Peyer's patch (tissue), 4 donors: ENCODE results near the gene IGSF9. TPM values are rescaled to one million over a fixed set of nuclear protein-coding genes. Genes with fewer than 3 reads are reported as not detected.

ENCODE experiments used
- DNase-seq, 3 donors: peaks; one replicate each; pipeline ENCODE4 v3.0.0-alpha.2; 2017 to 2019
- H3K27ac ChIP-seq, 4 donors: fragments of 200-600 bp; sonication (generic); one replicate each; pipeline ENCODE4 v1.5.1; 2016 to 2019
- H3K27me3 ChIP-seq, 2 donors: fragments of 200-600 bp; sonication (generic); one replicate each; pipeline ENCODE4 v1.5.1; 2019
- H3K36me3 ChIP-seq, 3 donors: fragments of 200-600 bp; sonication (generic); one replicate each; pipeline ENCODE4 v1.5.1; 2016 to 2019
- H3K4me1 ChIP-seq, 4 donors: fragments of 200-600 bp; sonication (generic); one replicate each; pipeline ENCODE4 v1.5.1; 2016 to 2019
- H3K4me3 ChIP-seq, 4 donors: fragments of 200-600 bp; sonication (generic); 1 replicate in 3 of 4; 2 replicates in 1 of 4; pipeline ENCODE4 v1.5.1; 2016 to 2019; ENCODE audit warnings: mild to moderate bottlenecking in 1 of 4
- H3K9me3 ChIP-seq, 4 donors: fragments of 200-600 bp; sonication (generic); one replicate each; pipeline ENCODE4 v1.5.1; 2016 to 2019; ENCODE audit warnings: mild to moderate bottlenecking in 1 of 4
- POLR2A ChIP-seq, 2 donors: fragments of 450-650 bp; IDR thresholded peaks; one replicate each; pipeline ENCODE4 v1.5.1; 2017; ENCODE audit warnings: antibody characterized with exemption in 2 of 2, mild to moderate bottlenecking in 2 of 2, moderate library complexity in 2 of 2
- total RNA-seq, 4 donors: library from RNA; depleted of rRNA; stranded (reverse); fragments of >200 nt; gene quantifications; one replicate each; pipeline ENCODE4 v1.1.0, GENCODE V29; 2016
- TF ChIP-seq, protein P1 (sequence below), 6 experiments: fragments of 450-650 bp in 4 of 6; fragments of 200-600 bp in 2 of 6; sonication (generic) in 1 of 6; IDR thresholded peaks; one replicate each; pipeline ENCODE4 v1.5.1; 2017 to 2019; ENCODE audit warnings: antibody characterized with exemption in 6 of 6, mild to moderate bottlenecking in 3 of 6, moderate library complexity in 1 of 6

IGSF9 gene
- total RNA-seq, 4 donors from 2014 or later: 5.8 to 169 (median 40.6) TPM

DNA sequence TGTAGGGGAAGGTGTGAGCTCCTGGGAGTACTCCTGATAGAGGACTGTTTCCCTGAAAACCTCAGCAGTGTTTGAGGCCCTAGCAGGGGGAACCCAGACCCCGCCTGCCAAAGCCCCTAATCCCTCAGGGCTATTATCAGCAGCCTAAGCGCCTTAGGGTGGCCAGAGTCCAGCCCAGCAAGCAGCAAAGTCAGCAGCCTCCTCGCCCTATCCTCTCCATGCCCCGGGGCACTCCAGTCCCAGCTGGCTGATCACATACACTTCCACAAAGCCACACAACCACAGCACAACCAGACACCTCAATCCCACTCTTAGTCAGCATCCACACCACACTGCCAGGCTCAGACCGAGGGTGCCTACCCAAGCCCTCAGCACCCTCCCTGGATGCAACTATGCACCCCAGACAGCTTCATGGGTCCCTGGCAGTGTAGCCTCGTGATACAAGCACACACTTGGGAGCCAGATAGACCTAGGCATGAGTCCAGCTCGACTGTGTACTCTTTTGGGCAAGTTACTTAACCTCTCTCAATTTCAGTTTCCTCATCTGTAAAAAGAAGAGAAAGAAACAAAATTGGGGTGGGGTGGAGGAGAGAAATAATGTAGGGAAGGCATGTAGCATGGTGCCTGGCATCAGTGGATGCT lies 7.1 kb downstream of the IGSF9 start:
- Histone ChIP-seq H3K4me1 (peaks cover 9 to 38% (median 9%) of the 10 kb centered on the region in 4 donors), H3K27ac (peak overlapping the region in 3 of 4 donors; percentile 41 to 93 (median 89))
- TF ChIP-seq, protein P1, sequence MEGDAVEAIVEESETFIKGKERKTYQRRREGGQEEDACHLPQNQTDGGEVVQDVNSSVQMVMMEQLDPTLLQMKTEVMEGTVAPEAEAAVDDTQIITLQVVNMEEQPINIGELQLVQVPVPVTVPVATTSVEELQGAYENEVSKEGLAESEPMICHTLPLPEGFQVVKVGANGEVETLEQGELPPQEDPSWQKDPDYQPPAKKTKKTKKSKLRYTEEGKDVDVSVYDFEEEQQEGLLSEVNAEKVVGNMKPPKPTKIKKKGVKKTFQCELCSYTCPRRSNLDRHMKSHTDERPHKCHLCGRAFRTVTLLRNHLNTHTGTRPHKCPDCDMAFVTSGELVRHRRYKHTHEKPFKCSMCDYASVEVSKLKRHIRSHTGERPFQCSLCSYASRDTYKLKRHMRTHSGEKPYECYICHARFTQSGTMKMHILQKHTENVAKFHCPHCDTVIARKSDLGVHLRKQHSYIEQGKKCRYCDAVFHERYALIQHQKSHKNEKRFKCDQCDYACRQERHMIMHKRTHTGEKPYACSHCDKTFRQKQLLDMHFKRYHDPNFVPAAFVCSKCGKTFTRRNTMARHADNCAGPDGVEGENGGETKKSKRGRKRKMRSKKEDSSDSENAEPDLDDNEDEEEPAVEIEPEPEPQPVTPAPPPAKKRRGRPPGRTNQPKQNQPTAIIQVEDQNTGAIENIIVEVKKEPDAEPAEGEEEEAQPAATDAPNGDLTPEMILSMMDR (IDR thresholded peaks at IDR 0.05): no peak
- TF ChIP-seq POLR2A (IDR thresholded peaks at IDR 0.05): peak in 1 of 2 donors; percentile 24

DNA sequence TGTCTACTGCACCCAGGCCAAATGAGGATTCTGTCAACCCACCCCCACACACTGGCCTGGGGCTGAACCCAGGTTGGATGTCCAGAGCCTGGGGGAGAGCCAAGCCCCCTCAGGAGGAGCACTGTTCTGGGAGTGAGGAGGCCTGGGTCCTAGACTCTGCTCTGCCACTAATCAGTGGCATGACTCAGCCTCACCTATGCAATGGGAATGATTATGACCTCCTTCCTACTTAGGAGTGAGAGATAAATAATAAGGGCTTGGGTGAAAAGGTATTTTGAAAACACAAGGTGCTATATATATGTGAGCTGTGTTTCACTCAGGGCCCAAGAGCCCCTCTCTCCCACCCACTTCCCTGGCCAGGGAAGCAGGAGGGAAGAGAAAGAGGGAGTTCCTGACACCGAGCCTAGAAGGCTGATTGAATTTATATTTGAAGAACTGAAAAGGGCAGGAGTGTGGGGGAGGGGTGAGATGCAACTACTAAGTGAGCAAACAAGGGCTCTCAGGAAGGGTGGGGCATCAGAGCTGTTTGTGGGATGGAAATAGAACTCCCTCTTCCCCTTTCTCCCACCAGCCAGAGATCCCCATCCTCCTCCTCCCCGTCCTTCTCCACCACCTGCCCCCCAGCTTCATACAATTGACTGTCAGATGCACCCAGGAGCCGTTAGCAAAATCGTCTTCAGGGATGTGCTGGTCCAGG lies 8.2 kb downstream of the IGSF9 start:
- Histone ChIP-seq H3K9me3 (no peaks in the 10 kb centered on the region), H3K27ac (peak overlapping the region in 3 of 4 donors; percentile 45 to 93 (median 89)), H3K36me3 (no peaks in the 10 kb centered on the region), H3K4me1 (peaks cover 9 to 38% (median 9%) of the 10 kb centered on the region in 4 donors), H3K4me3 (no peak overlapping the region), H3K27me3 (no peaks in the 10 kb centered on the region)
- DNase-seq: peak; percentile 41 to 72 (median 50)
- TF ChIP-seq POLR2A (IDR thresholded peaks at IDR 0.05): no peak
- TF ChIP-seq, protein P1 (IDR thresholded peaks at IDR 0.05): no peak

More for the DNA sequence above, 7.1 kb downstream of the IGSF9 start:
- H3K4me3 ChIP-seq: no peak overlapping the region
- no peaks in the 10 kb centered on the region for H3K9me3 ChIP-seq
- DNase-seq: peak in 2 of 3 donors; percentile 57 to 66
- no peaks in the 10 kb centered on the region for H3K36me3 ChIP-seq
- H3K27me3 ChIP-seq: no peaks in the 10 kb centered on the region

DNA sequence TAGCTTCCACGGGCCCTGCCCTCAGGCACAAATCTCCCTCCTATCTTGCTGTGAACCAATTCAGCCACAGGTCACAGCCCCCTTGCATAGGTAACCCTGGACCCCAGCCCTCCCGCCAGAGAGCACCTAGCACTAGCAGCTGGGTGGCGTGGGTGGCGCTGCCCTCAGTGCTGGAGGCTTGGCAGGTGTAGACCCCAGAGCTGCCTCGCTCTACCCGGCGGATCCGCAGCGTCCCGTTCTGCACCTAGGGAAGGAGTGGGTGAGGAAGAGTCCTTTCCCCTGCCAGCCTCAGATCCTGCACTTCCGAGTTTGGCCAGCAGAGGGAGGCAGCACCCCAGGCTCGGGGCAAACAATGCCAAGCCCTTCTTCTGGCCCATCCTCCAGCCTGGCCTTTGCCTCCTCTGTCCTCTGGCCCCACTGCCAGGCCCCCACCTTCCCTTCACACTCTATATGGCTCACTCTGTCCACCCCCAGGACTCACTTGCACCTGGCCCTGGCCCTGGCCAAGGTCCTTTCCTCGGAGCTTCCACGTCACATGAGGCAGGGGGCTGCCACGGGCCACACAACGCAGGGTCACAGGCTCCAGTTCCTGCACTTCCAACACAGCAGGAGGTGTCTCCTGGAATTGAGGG lies 9.0 kb downstream of the IGSF9 start:
- no peaks in the 10 kb centered on the region for H3K27me3 ChIP-seq
- TF ChIP-seq POLR2A (IDR thresholded peaks at IDR 0.05): peak; percentile 13 to 29
- TF ChIP-seq, protein P1 (IDR thresholded peaks at IDR 0.05): peak; percentile 92 to 99 (median 99)
- H3K4me3 ChIP-seq: no peak overlapping the region
- peaks cover 9 to 38% (median 9%) of the 10 kb centered on the region in 4 donors for H3K4me1 ChIP-seq
- H3K27ac ChIP-seq: peak overlapping the region in 3 of 4 donors; percentile 45 to 93 (median 89)
- no peaks in the 10 kb centered on the region for H3K36me3 ChIP-seq
- H3K9me3 ChIP-seq: no peaks in the 10 kb centered on the region
- DNase-seq: peak; percentile 72 to 95 (median 94)

DNA sequence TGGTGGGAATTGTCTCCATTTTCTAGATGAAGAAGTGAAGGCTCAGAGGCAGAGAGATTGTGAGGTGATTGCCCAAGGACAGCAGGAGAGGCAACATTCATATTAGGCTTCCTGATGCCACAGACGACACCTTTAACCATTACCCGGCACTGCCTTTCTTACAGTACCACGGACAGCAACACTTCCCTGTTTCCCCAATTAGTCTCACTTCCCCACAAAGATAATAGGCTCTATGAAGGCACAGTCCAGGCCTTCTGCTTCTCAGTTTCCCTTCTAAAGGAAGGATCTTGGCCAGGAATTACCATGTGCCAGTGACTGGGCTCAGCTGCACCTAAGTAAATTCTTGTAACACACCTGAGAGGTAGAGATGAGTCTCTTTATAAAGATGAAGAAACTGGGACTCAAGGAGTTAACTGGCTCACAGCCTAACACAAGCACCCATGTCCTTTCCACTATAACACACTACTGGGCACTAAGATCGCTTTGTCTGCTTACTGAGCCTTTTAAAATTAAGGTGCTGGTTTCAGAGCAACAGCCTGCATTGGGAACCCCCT lies 9.6 kb downstream of the IGSF9 start:
- Histone ChIP-seq H3K27ac (no peak overlapping the region), H3K27me3 (no peaks in the 10 kb centered on the region), H3K4me3 (no peak overlapping the region), H3K4me1 (peaks cover 9 to 38% (median 9%) of the 10 kb centered on the region in 4 donors), H3K9me3 (no peaks in the 10 kb centered on the region), H3K36me3 (no peaks in the 10 kb centered on the region)
- DNase-seq: no peak
- TF ChIP-seq POLR2A (IDR thresholded peaks at IDR 0.05): no peak
- TF ChIP-seq, protein P1 (IDR thresholded peaks at IDR 0.05): no peak

DNA sequence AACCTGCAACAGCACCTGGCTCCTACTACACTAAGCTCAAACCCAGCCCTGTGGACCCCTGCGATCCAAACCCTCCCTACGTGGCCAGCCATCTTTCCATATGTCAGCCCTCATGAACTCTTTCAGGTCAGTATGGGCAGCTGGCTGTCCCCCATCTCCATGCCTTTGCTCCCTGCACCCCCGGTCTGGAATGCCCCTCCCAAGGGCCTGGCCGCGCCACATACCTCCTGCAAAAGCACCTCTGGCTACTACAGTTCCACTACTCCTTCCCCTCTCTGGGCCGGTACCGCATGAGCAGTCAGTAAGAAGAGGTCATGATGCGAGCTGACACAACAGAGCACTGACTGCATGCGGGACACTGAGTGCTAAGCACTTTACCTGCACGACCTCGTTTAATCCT lies 10.1 kb downstream of the IGSF9 start:
- TF ChIP-seq, protein P1 (IDR thresholded peaks at IDR 0.05): no peak
- TF ChIP-seq POLR2A (IDR thresholded peaks at IDR 0.05): no peak
- Histone ChIP-seq H3K4me3 (no peak overlapping the region), H3K36me3 (no peaks in the 10 kb centered on the region), H3K4me1 (peaks cover 9 to 38% (median 9%) of the 10 kb centered on the region in 4 donors), H3K9me3 (no peaks in the 10 kb centered on the region), H3K27ac (no peak overlapping the region), H3K27me3 (no peaks in the 10 kb centered on the region)
- DNase-seq: peak in 1 of 3 donors; percentile 35
